Lower leg skin (tissue), 3 donors: Measurements from ENCODE around the gene D2HGDH.

Source experiments
- CTCF ChIP-seq, 3 donors: fragments of 450-650 bp; IDR thresholded peaks; one replicate each; pipeline ENCODE4 v1.5.1; 2016; ENCODE audit warnings: antibody characterized with exemption in 3 of 3, mild to moderate bottlenecking in 3 of 3, moderate library complexity in 2 of 3
- POLR2A ChIP-seq, 2 donors: fragments of 450-650 bp; IDR thresholded peaks; one replicate each; pipeline ENCODE4 v1.6.1; 2016 to 2017; ENCODE audit warnings: antibody characterized with exemption in 2 of 2, mild to moderate bottlenecking in 1 of 2, moderate library complexity in 1 of 2

GRCh38 chr2:241788572-241788971 lies 54.1 kb downstream of the D2HGDH start:
- TF ChIP-seq CTCF (IDR thresholded peaks at IDR 0.05): no peak
- TF ChIP-seq POLR2A (IDR thresholded peaks at IDR 0.05): no peak
